Osteocyte (in vitro differentiated cells): Measurements from ENCODE around the gene SYNDIG1. TPM values are rescaled to one million over a fixed set of nuclear protein-coding genes. Genes with fewer than 3 reads are reported as not detected.

Experiments used
- DNase-seq: peaks from one replicate; pipeline ENCODE4 v3.0.0; 2021; ENCODE audit warnings: mixed read lengths; ENCODE audit not compliant: unreplicated experiment; ENCODE audit errors: extremely low spot score
- H3K27ac Mint-ChIP-seq: one replicate; pipeline ENCODE4 v1.8.0; 2021; ENCODE audit warnings: mild to moderate bottlenecking, mixed read lengths; ENCODE audit not compliant: unreplicated experiment
- H3K27me3 Mint-ChIP-seq: one replicate; pipeline ENCODE4 v1.8.0; 2021; ENCODE audit warnings: mixed read lengths; ENCODE audit not compliant: unreplicated experiment
- H3K36me3 Mint-ChIP-seq: one replicate; pipeline ENCODE4 v1.8.0; 2021; ENCODE audit warnings: mixed read lengths; ENCODE audit not compliant: unreplicated experiment
- H3K4me1 Mint-ChIP-seq: one replicate; pipeline ENCODE4 v1.8.0; 2021; ENCODE audit warnings: mixed read lengths; ENCODE audit not compliant: unreplicated experiment
- H3K4me3 Mint-ChIP-seq: one replicate; pipeline ENCODE4 v1.8.0; 2021; ENCODE audit warnings: mild to moderate bottlenecking, moderate library complexity, mixed read lengths; ENCODE audit not compliant: unreplicated experiment
- H3K9me3 Mint-ChIP-seq: one replicate; pipeline ENCODE4 v1.8.0; 2021; ENCODE audit warnings: mixed read lengths; ENCODE audit not compliant: unreplicated experiment
- total RNA-seq: library from RNA; stranded (reverse); gene quantifications from 2 replicates; pipeline ENCODE4 v1.2.1, GENCODE V29; 2021
- TF ChIP-seq, protein P1 (sequence below): fragments of 200-600 bp; sonication (generic); IDR thresholded peaks from 2 replicates; pipeline ENCODE4 v1.5.0; 2021; ENCODE audit warnings: antibody characterized with exemption, mild to moderate bottlenecking, moderate library complexity

Gene SYNDIG1
- total RNA-seq, 1 donor from 2014 or later = 0.40 TPM

DNA sequence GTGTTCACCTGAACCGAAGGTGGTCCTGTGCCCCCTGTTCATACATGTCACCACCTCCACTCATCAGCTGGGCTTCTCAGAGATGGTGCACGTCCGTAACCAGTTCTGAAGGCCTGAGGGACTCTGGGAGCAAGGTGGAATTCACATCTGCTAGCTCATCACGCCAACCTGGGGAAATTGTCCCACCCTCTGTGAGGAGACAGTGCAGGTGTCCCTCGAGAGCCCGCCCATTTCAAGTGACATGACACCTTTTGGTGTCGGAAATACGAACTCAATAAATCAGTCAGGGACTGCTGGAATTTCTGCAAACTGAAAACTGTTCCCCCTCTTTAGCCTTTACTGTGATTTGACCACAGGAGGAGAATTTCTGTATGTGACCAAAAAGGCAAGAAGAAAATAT lies 99.4 kb downstream of the SYNDIG1 start:
- peak; percentile 64 for DNase-seq
- no peak overlapping the region for H3K4me3 Mint-ChIP-seq
- H3K27me3 Mint-ChIP-seq = no peaks in the 10 kb centered on the region
- no peak overlapping the region for H3K27ac Mint-ChIP-seq
- H3K9me3 Mint-ChIP-seq = no peaks in the 10 kb centered on the region
- H3K36me3 Mint-ChIP-seq = no peaks in the 10 kb centered on the region
- no peaks in the 10 kb centered on the region for H3K4me1 Mint-ChIP-seq
- TF ChIP-seq, protein P1, sequence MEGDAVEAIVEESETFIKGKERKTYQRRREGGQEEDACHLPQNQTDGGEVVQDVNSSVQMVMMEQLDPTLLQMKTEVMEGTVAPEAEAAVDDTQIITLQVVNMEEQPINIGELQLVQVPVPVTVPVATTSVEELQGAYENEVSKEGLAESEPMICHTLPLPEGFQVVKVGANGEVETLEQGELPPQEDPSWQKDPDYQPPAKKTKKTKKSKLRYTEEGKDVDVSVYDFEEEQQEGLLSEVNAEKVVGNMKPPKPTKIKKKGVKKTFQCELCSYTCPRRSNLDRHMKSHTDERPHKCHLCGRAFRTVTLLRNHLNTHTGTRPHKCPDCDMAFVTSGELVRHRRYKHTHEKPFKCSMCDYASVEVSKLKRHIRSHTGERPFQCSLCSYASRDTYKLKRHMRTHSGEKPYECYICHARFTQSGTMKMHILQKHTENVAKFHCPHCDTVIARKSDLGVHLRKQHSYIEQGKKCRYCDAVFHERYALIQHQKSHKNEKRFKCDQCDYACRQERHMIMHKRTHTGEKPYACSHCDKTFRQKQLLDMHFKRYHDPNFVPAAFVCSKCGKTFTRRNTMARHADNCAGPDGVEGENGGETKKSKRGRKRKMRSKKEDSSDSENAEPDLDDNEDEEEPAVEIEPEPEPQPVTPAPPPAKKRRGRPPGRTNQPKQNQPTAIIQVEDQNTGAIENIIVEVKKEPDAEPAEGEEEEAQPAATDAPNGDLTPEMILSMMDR = no peak

DNA sequence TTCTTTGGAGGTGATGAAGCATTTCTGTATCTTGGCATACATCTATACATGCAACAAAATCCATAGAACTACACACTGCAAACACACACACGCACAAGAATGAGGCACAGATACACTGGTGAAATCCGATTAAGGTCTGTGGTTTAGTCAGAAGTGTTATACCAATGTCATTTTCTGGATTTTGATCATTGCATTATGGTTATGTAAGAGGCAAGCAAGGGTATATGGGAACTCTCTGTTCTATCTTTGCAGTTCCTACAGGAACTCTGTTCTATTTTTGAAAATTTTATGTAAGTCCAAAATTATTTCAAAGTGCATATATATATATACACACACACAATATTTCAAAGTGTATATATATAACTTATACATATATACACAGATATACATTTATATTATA lies 101.7 kb downstream of the SYNDIG1 start:
- no peak overlapping the region for H3K4me3 Mint-ChIP-seq
- H3K36me3 Mint-ChIP-seq = no peaks in the 10 kb centered on the region
- no peak overlapping the region for H3K27ac Mint-ChIP-seq
- H3K27me3 Mint-ChIP-seq = no peaks in the 10 kb centered on the region
- DNase-seq = no peak
- H3K9me3 Mint-ChIP-seq = no peaks in the 10 kb centered on the region
- TF ChIP-seq, protein P1 = no peak
- no peaks in the 10 kb centered on the region for H3K4me1 Mint-ChIP-seq

DNA sequence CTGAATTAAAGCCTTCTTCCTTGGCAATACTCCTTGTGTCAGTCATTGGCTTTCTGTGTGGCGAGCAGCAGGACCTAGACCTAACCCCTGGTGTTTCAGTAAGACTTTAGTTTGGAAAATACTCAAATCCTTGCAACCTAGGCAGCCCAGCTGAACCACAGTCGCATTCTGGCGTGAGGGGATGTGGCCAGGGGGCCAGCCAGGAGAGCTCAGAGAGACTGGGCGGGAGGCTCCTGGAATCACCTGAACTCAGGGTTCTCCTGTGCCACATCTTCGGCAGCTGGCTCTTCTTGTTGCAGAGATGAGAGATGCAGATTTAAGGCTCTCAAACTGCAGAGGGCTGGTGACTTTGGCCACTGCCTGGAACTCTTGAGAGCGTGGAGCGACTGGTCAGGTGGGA lies 102.7 kb downstream of the SYNDIG1 start:
- no peak overlapping the region for H3K4me3 Mint-ChIP-seq
- no peaks in the 10 kb centered on the region for H3K36me3 Mint-ChIP-seq
- peak; percentile 54 for DNase-seq
- H3K9me3 Mint-ChIP-seq = peaks cover 4% of the 10 kb centered on the region
- H3K4me1 Mint-ChIP-seq = no peaks in the 10 kb centered on the region
- TF ChIP-seq, protein P1 = no peak
- H3K27ac Mint-ChIP-seq = no peak overlapping the region
- no peaks in the 10 kb centered on the region for H3K27me3 Mint-ChIP-seq

DNA sequence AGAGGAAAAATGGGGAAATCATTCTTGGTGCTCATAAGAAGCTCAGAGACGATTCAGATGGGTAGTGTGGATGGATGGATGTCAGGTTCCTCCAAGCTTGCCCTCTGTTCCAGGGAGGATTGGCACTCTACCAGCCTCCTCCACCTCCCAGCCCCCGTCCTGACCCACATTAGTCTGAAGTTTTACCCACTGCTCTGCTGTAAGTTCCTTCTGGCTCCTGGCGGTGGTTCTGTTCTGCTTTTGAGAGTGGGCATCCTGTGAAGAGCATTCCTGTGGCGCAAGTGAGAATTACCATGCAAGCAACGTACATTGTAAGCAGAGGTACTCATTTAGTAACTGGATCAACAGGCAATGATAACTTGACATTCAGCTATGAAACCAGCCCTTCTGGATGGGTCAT lies 103.4 kb downstream of the SYNDIG1 start:
- Mint-ChIP-seq H3K27ac (no peak overlapping the region), H3K27me3 (no peaks in the 10 kb centered on the region), H3K9me3 (peaks cover 4% of the 10 kb centered on the region), H3K4me3 (no peak overlapping the region), H3K4me1 (no peaks in the 10 kb centered on the region), H3K36me3 (no peaks in the 10 kb centered on the region)
- TF ChIP-seq, protein P1 = no peak
- peak; percentile 65 for DNase-seq

DNA sequence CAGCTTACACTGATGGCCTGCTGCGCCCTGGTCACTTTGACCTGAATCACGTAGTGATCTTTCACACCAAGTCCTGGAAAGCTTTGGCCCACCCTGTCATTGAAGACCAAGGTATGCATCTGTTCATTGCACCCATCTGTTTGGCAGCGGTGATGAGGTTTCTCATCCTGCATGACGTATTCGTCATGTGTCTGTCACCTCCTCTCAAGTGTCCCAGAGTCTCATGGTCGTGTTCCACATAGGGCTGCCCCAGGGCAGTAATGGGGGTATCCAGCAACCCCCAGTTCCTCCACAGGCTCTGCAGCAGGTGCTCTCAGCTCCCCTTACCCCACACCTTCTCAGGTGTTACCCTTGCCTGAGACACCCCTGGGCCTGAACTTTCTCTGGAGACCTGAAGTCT lies 104.1 kb downstream of the SYNDIG1 start:
- TF ChIP-seq, protein P1 = no peak
- Mint-ChIP-seq H3K36me3 (no peaks in the 10 kb centered on the region), H3K27ac (no peak overlapping the region), H3K4me3 (no peak overlapping the region), H3K9me3 (peaks cover 4% of the 10 kb centered on the region), H3K4me1 (no peaks in the 10 kb centered on the region), H3K27me3 (no peaks in the 10 kb centered on the region)
- DNase-seq = peak; percentile 62
